ENCODE results near the gene KNTC1. TPM values are rescaled to one million over a fixed set of nuclear protein-coding genes. Genes with fewer than 3 reads are reported as not detected.

KNTC1 gene
- total and polyA plus RNA-seq, 2 of the 8 experiments (the other 6 are each of a cell fraction or from before 2014, with no cell fraction given) = 52.7 to 80.2 TPM

DNA sequence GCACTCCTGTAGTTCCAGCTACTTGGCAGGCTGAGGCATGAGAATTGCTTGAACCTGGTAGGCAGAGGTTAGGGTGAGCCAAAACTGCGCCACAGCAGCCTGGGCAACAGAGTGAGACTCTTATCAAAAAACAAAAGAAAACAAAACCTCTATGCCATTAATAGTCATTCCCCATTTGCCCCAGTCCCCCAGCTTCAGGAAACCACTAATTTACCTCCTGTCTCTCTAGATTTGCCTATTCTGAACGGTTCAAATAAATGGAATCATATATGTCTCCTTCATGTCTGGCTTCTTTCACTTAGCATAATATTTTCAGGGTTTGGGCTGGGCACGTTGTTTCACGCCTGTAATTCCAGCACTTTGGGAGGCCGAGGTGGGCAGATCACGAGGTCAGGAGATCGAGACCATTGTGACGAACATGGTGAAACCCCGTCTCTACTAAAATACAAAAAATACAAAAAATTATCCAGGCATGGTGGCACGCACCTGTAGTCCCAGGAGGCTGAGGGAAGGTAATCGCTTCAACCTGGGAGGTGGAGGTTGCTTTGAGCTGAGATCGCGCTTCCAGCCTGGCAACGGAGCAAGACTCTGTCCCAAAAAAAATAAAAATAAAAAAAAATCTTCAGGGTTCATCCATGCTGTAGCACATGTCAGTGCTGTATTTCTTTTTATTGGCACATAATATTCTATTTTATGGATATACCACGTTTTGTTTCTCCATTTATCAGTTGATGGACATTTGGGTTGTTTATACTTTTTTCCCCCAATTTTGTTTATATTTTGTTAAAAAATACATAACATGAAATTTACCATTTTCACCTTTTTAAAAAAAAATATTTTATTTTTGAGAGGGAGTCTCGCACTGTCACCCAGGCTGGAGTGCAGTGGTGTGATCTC, 31.9 kb downstream of the KNTC1 start:
- H2BK15ac ChIP-seq (ENCODE audit: low read length) = no peak overlapping the region

More for the DNA sequence above, 31.9 kb downstream of the KNTC1 start:
- H3K79me2 ChIP-seq (ENCODE audit: control insufficient read depth in 1 of 2, insufficient read depth in 2 of 2, low read length in 2 of 2) = no peaks in the 10 kb centered on the region
- no peak overlapping the region for H4K5ac ChIP-seq (ENCODE audit: insufficient read length, low read depth, low read length)
- POLR2A ChIA-PET (ENCODE audit: partially characterized antibody) = interaction anchor here (1.4 to 4.5 kb wide), 4 partner anchors 15 to 39 kb away, joined by 3 to 23 read pairs (median 6); partner anchors contain the start of genes KNTC1 and RSRC2
- H3K79me1 ChIP-seq (ENCODE audit: low read depth, low read length) = no peaks in the 10 kb centered on the region
- no peak overlapping the region for H3K4ac ChIP-seq (replicated peaks; ENCODE audit: insufficient read length, low read depth, low read length)
- WGBS, 2 experiments (ENCODE audit: extremely low coverage in 1 of 2, insufficient coverage in 1 of 2, insufficient read length in 1 of 2, insufficient replicate concordance in 2 of 2, low coverage in 1 of 2, low lambda C conversion rate in 2 of 2, missing lambda C conversion rate in 1 of 2) = 94% methylated on average over 16 of the region's 16 CpGs; no CpG with 5 or more reads in 1 of the 2 experiments
- H3K18ac ChIP-seq (ENCODE audit: extremely low read depth, low read length) = no peak overlapping the region
- H3K23ac ChIP-seq (ENCODE audit: insufficient read length) = no peak overlapping the region
- no peak overlapping the region for H2BK20ac ChIP-seq (ENCODE audit: low read length)
- H3K4me1 ChIP-seq (replicated peaks in 1 of 4; ENCODE audit: control insufficient read depth in 3 of 4, insufficient read depth in 4 of 4, low read length in 3 of 4) = no peaks in the 10 kb centered on the region
- H4K8ac ChIP-seq (ENCODE audit: extremely low read depth, insufficient read depth, low read length) = no peak overlapping the region
- CTCF ChIA-PET (ENCODE audit: partially characterized antibody) = interaction anchor here (0.8 kb wide), 1 partner anchor 16 kb away, joined by 3 read pairs; no protein-coding TSS in a partner anchor
- H3K27me3 ChIP-seq (replicated peaks in 1 of 4; ENCODE audit: control insufficient read depth in 3 of 4, extremely low read depth in 1 of 4, insufficient read depth in 3 of 4, low read length in 3 of 4) = no peaks in the 10 kb centered on the region
- H3K9ac ChIP-seq (replicated peaks in 1 of 4; ENCODE audit: extremely low read depth in 1 of 4, low read depth in 3 of 4, low read length in 3 of 4) = no peak overlapping the region
- H3K9me3 ChIP-seq (ENCODE audit: insufficient read depth in 2 of 2, low read depth in 1 of 2, low read length in 1 of 2) = no peaks in the 10 kb centered on the region
- H4K91ac ChIP-seq (replicated peaks; ENCODE audit: insufficient read length, low read length) = no peak overlapping the region
- H3K4me2 ChIP-seq (ENCODE audit: insufficient read depth in 1 of 2, low read depth in 2 of 2, low read length in 2 of 2) = no peak overlapping the region
- no peak overlapping the region for H2BK120ac ChIP-seq (replicated peaks; ENCODE audit: low read depth, low read length)
- H4K20me1 ChIP-seq (replicated peaks in 1 of 2; ENCODE audit: control insufficient read depth in 1 of 2, insufficient read depth in 2 of 2, low read length in 2 of 2) = no peaks in the 10 kb centered on the region
- H3K4me3 ChIP-seq (ENCODE audit: extremely low read depth in 1 of 4, insufficient read depth in 2 of 4, low read depth in 3 of 4, low read length in 4 of 4) = no peak overlapping the region
- no peak for TF ChIP-seq RXRA (IDR thresholded peaks at IDR 0.05; ENCODE audit: insufficient read depth, low read depth, low read length)
- TF ChIP-seq BRCA1 (IDR thresholded peaks at IDR 0.05; ENCODE audit: low read depth, low read length) = no peak
- no peak for TF ChIP-seq HDAC2 (IDR thresholded peaks at IDR 0.05; ENCODE audit: borderline replicate concordance in 1 of 2, low read depth in 2 of 2, low read length in 2 of 2)
- no peak for TF ChIP-seq SIN3A (conservative IDR thresholded peaks at IDR 0.05 in 1 of 2, IDR thresholded peaks at IDR 0.05 in 1 of 2; ENCODE audit: low read depth in 1 of 2, low read length in 2 of 2)
- no peak for TF ChIP-seq PHF8 (conservative IDR thresholded peaks at IDR 0.05; ENCODE audit: low read depth, low read length)
- no peak for TF ChIP-seq FOSL1 (IDR thresholded peaks at IDR 0.05; ENCODE audit: insufficient read depth, low read depth, low read length)
- TF ChIP-seq GABPA (IDR thresholded peaks at IDR 0.05; ENCODE audit: borderline replicate concordance, insufficient read depth, low read length) = no peak
- TF ChIP-seq CTBP2 (IDR thresholded peaks at IDR 0.05; ENCODE audit: borderline replicate concordance, insufficient read depth, insufficient read length, low read length) = no peak
- no peak for TF ChIP-seq TAF1 (IDR thresholded peaks at IDR 0.05; ENCODE audit: low read depth, low read length)
- no peak overlapping the region for H3K14ac ChIP-seq (ENCODE audit: insufficient read length)
- DNase-seq (ENCODE audit: low read depth in 1 of 2, low spot score in 2 of 2) (no peak), FAIRE-seq (no peak)
- H2BK5ac ChIP-seq (ENCODE audit: low read depth, low read length) = no peak overlapping the region
- no peak overlapping the region for H2AK5ac ChIP-seq (ENCODE audit: low read depth, low read length)
- H3K27ac ChIP-seq (ENCODE audit: low read depth, low read length) = no peak overlapping the region
- H3K23me2 ChIP-seq (ENCODE audit: low read depth, low read length) = no peaks in the 10 kb centered on the region
- no peak overlapping the region for H3K56ac ChIP-seq (replicated peaks; ENCODE audit: insufficient read length, low read depth, low read length)
- H3K36me3 ChIP-seq (ENCODE audit: control insufficient read depth in 2 of 4, insufficient read depth in 4 of 4, low read length in 3 of 4) = peaks cover 0 to 66% (median 22%) of the 10 kb centered on the region in 4 experiments; a peak in 7 of 8 replicates
- H2BK12ac ChIP-seq (ENCODE audit: low read depth, low read length) = no peak overlapping the region
- no peak overlapping the region for H2AFZ ChIP-seq (ENCODE audit: low read length)
